Heart right ventricle (tissue), 16 donors: ENCODE data around the gene AKR1C4. TPM values are rescaled to one million over a fixed set of nuclear protein-coding genes. Genes with fewer than 3 reads are reported as not detected.
"Not testable (repeated sequence)": the region's sequence is repeated elsewhere in the genome, so short reads cannot be mapped to it uniquely, and the experiment has no call there.

Source experiments
- ATAC-seq, 8 donors: fragments of 200-7000 bp; cut with Tn5 transposase; one replicate each; pipeline ENCODE4 v1.9.1; 2020; ENCODE audit warnings: mild to moderate bottlenecking in 8 of 8, moderate library complexity in 8 of 8, moderate number of reproducible peaks in 1 of 8
- DNase-seq, 2 donors: peaks; one replicate each; pipeline ENCODE4 v3.0.0-alpha.2; 2020
- H3K27ac ChIP-seq, 10 donors: fragments of 200-600 bp; sonication (generic) in 2 of 10; one replicate each; pipeline versions ENCODE4 v1.5.0 to v1.8.0; 2020 to 2022; ENCODE audit warnings: mild to moderate bottlenecking in 3 of 10
- H3K27me3 ChIP-seq, 7 donors: fragments of 200-600 bp; one replicate each; pipeline ENCODE4 v1.8.0; 2021 to 2022; ENCODE audit warnings: mild to moderate bottlenecking in 2 of 7
- H3K36me3 ChIP-seq, 9 donors: fragments of 200-600 bp; sonication (generic) in 1 of 9; one replicate each; pipeline versions ENCODE4 v1.5.0 to v1.8.0; 2020 to 2022; ENCODE audit warnings: mild to moderate bottlenecking in 2 of 9
- H3K4me1 ChIP-seq, 9 donors: fragments of 200-600 bp; sonication (generic) in 1 of 9; one replicate each; pipeline versions ENCODE4 v1.5.0 to v1.8.0; 2020 to 2022; ENCODE audit warnings: mild to moderate bottlenecking in 4 of 9
- H3K4me3 ChIP-seq, 10 donors: fragments of 200-600 bp; sonication (generic) in 2 of 10; one replicate each; pipeline versions ENCODE4 v1.5.0 to v1.8.0; 2020 to 2022; ENCODE audit warnings: mild to moderate bottlenecking in 7 of 10, moderate library complexity in 2 of 10
- H3K9me3 ChIP-seq, 11 donors: fragments of 200-600 bp in 10 of 11; sonication (generic) in 2 of 11; one replicate each; pipeline versions ENCODE4 v1.5.0 to v1.8.0; 2013 to 2022; ENCODE audit warnings: mild to moderate bottlenecking in 2 of 11, control low read depth in 1 of 11, moderate library complexity in 1 of 11
- CTCF ChIP-seq, 9 donors: fragments of 200-600 bp; sonication (generic) in 2 of 9; IDR thresholded peaks; one replicate each; pipeline versions ENCODE4 v1.5.0 to v1.8.0; 2021 to 2022; ENCODE audit warnings: antibody characterized with exemption in 9 of 9, mild to moderate bottlenecking in 5 of 9, moderate library complexity in 1 of 9
- WGBS, 2 donors: extraction: QIAGEN DNeasy Blood & Tissue Kit; methylation state at CpG; one replicate each; pipeline ENCODE4 v1.1.7; 2013; ENCODE audit warnings: inconsistent platforms in 1 of 2; 5-methylcytosine and 5-hydroxymethylcytosine counted together
- intact Hi-C, 10 donors: fragments of 100-400 bp; cut with DNase I; formaldehyde crosslinking; loops; one replicate each; pipeline versions ENCODE4 v1.11.1 to v1.14.2; 2022
- polyA plus RNA-seq, 2 donors: library from polyadenylated mRNA; stranded (reverse); fragments of 200-250 nt; gene quantifications; one replicate each; pipeline ENCODE4 v1.2.3, GENCODE V29; 2013
- total RNA-seq, 10 donors: library from RNA; stranded (reverse); fragmentation: NEBNext Ultra II Directional in 3 of 10; extraction: Animal tissue kit (Norgen Biotek cat#: 25700) in 3 of 10; gene quantifications; one replicate each; pipeline versions ENCODE4 v1.2.1 to v1.2.4, GENCODE V29; 2021 to 2023
- donor health status: Arrhythmogenic right ventricular cardiomyopathy.
- donor health status: ischemic (EF 13 %, LVEDD 7.1; RV severe dilation, severe dysfunction).
- donor health status: healthy with polysubstance abuse.
- donor health status: DM: no; HTN: yes; CAD: no.
- donor health status: DM: no; HTN: no; CAD: no.
- donor health status: ischemic (EF 25% LVEDD 6.9; RV normal size, moderate dysfunction).
- donor health status: ischemic (EF 25% LVEDD 5.7; RV mildly dilated, moderate dysfunction).
- donor health status: healthy.
- donor health status: DM: yes; HTN: yes; CAD: no.
- donor health status: Ischemic cardiomyopathy.
- donor health status: ischemic (EF 35%, LVEDD 5.7; RV mildly dilated, moderate dysfunction).
- donor health status: nonischemic (EF 11% LVEDD 7.7; RV severe dilation, severe dysfunction).
- donor health status: DM: yes; HTN: yes; CAD: no.
- donor health status: PGD.
- donor health status: ischemic (EF 29% LVEDD 5.4; RV normal size, mild dysfunction).
- donor health status: nonischemic (EF 23%, LVEDD 6.1; RV moderate dilation, normal function).

Gene AKR1C4
- total and polyA plus RNA-seq, 12 donors = not detected

GRCh38 chr10:5159126-5159525, 37.5 kb upstream of the AKR1C4 start:
- no peak for TF ChIP-seq CTCF (IDR thresholded peaks at IDR 0.05)
- intact Hi-C loops = no loop called here
- Histone ChIP-seq H3K36me3 (no peaks in the 10 kb centered on the region), H3K4me3 (no peak overlapping the region), H3K27me3 (no peaks in the 10 kb centered on the region), H3K4me1 (no peaks in the 10 kb centered on the region), H3K9me3 (peaks cover 0 to 33% (median 11%) of the 10 kb centered on the region in 11 donors), H3K27ac (no peak overlapping the region)
- DNase-seq = no peak
- 75 to 76% methylated on average over 6 of the region's 6 CpGs for WGBS, 2 donors
- ATAC-seq = no peak

- Histone ChIP-seq H3K4me3 (no peak overlapping the region), H3K36me3 (no peaks in the 10 kb centered on the region), H3K4me1 (no peaks in the 10 kb centered on the region), H3K27ac (no peak overlapping the region), H3K27me3 (no peaks in the 10 kb centered on the region), H3K9me3 (peaks cover 0 to 72% (median 37%) of the 10 kb centered on the region in 11 donors)
- DNase-seq (no peak), ATAC-seq (no peak)
- intact Hi-C loops = no loop called here
- 52 to 59% methylated on average over 2 of the region's 2 CpGs for WGBS, 2 donors
- no peak for TF ChIP-seq CTCF (IDR thresholded peaks at IDR 0.05)
These were observed 33.1 kb upstream of the AKR1C4 start for GRCh38 chr10:5163487-5163886.

- peaks cover 0 to 82% (median 37%) of the 10 kb centered on the region in 11 donors for H3K9me3 ChIP-seq
- WGBS, 2 donors = 9 to 10% methylated on average over 1 of the region's 1 CpG
These were observed 30.9 kb upstream of the AKR1C4 start for GRCh38 chr10:5165738-5166137.

GRCh38 chr10:5168897-5169420, 27.7 kb upstream of the AKR1C4 start:
- Histone ChIP-seq H3K9me3 (peaks cover 0 to 55% (median 29%) of the 10 kb centered on the region in 11 donors), H3K4me3 (no peak overlapping the region), H3K27ac (no peak overlapping the region), H3K36me3 (no peaks in the 10 kb centered on the region), H3K27me3 (no peaks in the 10 kb centered on the region), H3K4me1 (no peaks in the 10 kb centered on the region)
- no peak for TF ChIP-seq CTCF (IDR thresholded peaks at IDR 0.05)
- DNase-seq (no peak), ATAC-seq (no peak)
- intact Hi-C loops = no loop called here
- 59 to 62% methylated on average over 5 of the region's 5 CpGs for WGBS, 2 donors

More at GRCh38 chr10:5165738-5166137, 30.9 kb upstream of the AKR1C4 start:
- intact Hi-C loops = no loop called here
- Histone ChIP-seq H3K4me1 (no peaks in the 10 kb centered on the region), H3K27me3 (no peaks in the 10 kb centered on the region), H3K36me3 (no peaks in the 10 kb centered on the region), H3K4me3 (no peak overlapping the region), H3K27ac (no peak overlapping the region)
- ATAC-seq = no peak
- no peak for TF ChIP-seq CTCF (IDR thresholded peaks at IDR 0.05)
- DNase-seq = no peak

GRCh38 chr10:5175581-5175980, 21.1 kb upstream of the AKR1C4 start:
- H3K4me1 ChIP-seq, ATAC-seq, H3K27ac ChIP-seq, H3K9me3 ChIP-seq, intact Hi-C loops, H3K4me3 ChIP-seq, H3K27me3 ChIP-seq, DNase-seq, H3K36me3 ChIP-seq: not testable (repeated sequence)
- 89 to 94% methylated on average over 2 to 3 of the region's 3 CpGs for WGBS, 2 donors

GRCh38 chr10:5180503-5180902, 16.1 kb upstream of the AKR1C4 start:
- not testable (repeated sequence) for H3K9me3 ChIP-seq, ATAC-seq, DNase-seq, H3K4me1 ChIP-seq, H3K36me3 ChIP-seq, H3K4me3 ChIP-seq, H3K27ac ChIP-seq, H3K27me3 ChIP-seq
- WGBS, 2 donors = 87% methylated on average over 12 of the region's 12 CpGs
- intact Hi-C loops = loop anchor here in 1 of 10 donors (10.0 kb wide), 1 partner anchor 124 kb away; no protein-coding TSS in a partner anchor
